Heart left ventricle (tissue), 13 donors: ENCODE measurements around the gene ABCC9.

ENCODE experiments used
- CTCF ChIP-seq, 12 donors: fragments of 200-600 bp; sonication (generic) in 4 of 12; IDR thresholded peaks; one replicate each; pipeline versions ENCODE4 v1.5.0 to v1.8.0; 2018 to 2022; ENCODE audit warnings: antibody characterized with exemption in 12 of 12, mild to moderate bottlenecking in 5 of 12
- POLR2A ChIP-seq, 2 donors: fragments of 450-650 bp; IDR thresholded peaks; one replicate each; pipeline ENCODE4 v1.6.1; 2017; ENCODE audit warnings: antibody characterized with exemption in 2 of 2, mild to moderate bottlenecking in 2 of 2, moderate library complexity in 2 of 2
- donor health status: ischemic (EF 13 %, LVEDD 7.1; RV severe dilation, severe dysfunction).
- donor health status: DM: no; HTN: yes; CAD: no.
- donor health status: DM: no; HTN: no; CAD: no.
- donor health status: ischemic (EF 25% LVEDD 6.9; RV normal size, moderate dysfunction).
- donor health status: ischemic (EF 25% LVEDD 5.7; RV mildly dilated, moderate dysfunction).
- donor health status: ischemic (EF 35%, LVEDD 5.7; RV mildly dilated, moderate dysfunction).
- donor health status: nonischemic (EF 11% LVEDD 7.7; RV severe dilation, severe dysfunction).
- donor health status: DM: yes; HTN: yes; CAD: no.
- donor health status: PGD.
- donor health status: ischemic (EF 29% LVEDD 5.4; RV normal size, mild dysfunction).
- donor health status: nonischemic (EF 23%, LVEDD 6.1; RV moderate dilation, normal function).

DNA sequence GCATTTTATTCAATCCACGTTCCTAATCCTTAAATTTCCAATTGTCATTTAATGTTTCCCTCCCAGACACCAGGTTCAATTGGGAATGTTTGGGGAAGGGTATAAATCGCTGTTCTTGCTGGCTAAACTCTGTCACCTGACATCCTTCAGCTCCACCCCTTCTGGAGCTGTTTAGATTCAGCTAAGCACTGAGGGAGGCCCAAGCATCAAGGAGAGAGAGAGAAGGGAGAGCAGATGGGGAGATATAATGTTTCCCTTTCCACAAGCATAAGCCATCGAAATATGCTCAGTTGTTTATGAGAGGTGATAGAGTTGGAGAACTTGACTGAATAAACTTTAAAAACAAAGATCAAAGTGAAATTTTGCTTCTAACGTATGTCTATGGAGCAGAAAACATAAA, 1.8 kb downstream of the ABCC9 start:
- TF ChIP-seq CTCF (IDR thresholded peaks at IDR 0.05) (no peak), POLR2A (IDR thresholded peaks at IDR 0.05) (peak in 1 of 2 donors; percentile 67)
